Nephron progenitor cell (in vitro differentiated cells): ENCODE data around the gene TBC1D22A.

Experiments
- DNase-seq: peaks from one replicate; pipeline ENCODE4 v3.0.0; 2021
- H3K27ac Mint-ChIP-seq: 2 replicates; pipeline ENCODE4 v1.8.0; 2021; ENCODE audit warnings: mild to moderate bottlenecking, moderate library complexity, mixed read lengths
- H3K27me3 Mint-ChIP-seq: 2 replicates; pipeline ENCODE4 v1.8.0; 2021; ENCODE audit warnings: mild to moderate bottlenecking, low read depth, mixed read lengths; ENCODE audit not compliant: poor library complexity
- H3K36me3 Mint-ChIP-seq: 2 replicates; pipeline ENCODE4 v1.8.0; 2021; ENCODE audit warnings: low read depth, mixed read lengths
- H3K4me1 Mint-ChIP-seq: 2 replicates; pipeline ENCODE4 v1.8.0; 2021; ENCODE audit warnings: mixed read lengths
- H3K4me3 Mint-ChIP-seq: 2 replicates; pipeline ENCODE4 v1.8.0; 2021; ENCODE audit warnings: mild to moderate bottlenecking, moderate library complexity, mixed read lengths
- H3K9me3 Mint-ChIP-seq: 2 replicates; pipeline ENCODE4 v1.8.0; 2021; ENCODE audit warnings: mild to moderate bottlenecking, moderate library complexity, mixed read lengths
- CTCF ChIP-seq: fragments of 200-600 bp; sonication (generic); IDR thresholded peaks from 2 replicates; pipeline ENCODE4 v1.5.0; 2021; ENCODE audit warnings: antibody characterized with exemption

Gene TBC1D22A

GRCh38 chr22:47176026-47176389 lies 413.6 kb downstream of the TBC1D22A start:
- no peaks in the 10 kb centered on the region for H3K4me1 Mint-ChIP-seq
- no peak for TF ChIP-seq CTCF

GRCh38 chr22:47176573-47177333 lies 414.3 kb downstream of the TBC1D22A start:
- no peak for TF ChIP-seq CTCF
- Mint-ChIP-seq H3K36me3 (peaks cover 30% of the 10 kb centered on the region), H3K4me1 (no peaks in the 10 kb centered on the region), H3K27ac (no peak overlapping the region), H3K27me3 (peaks cover 7% of the 10 kb centered on the region), H3K9me3 (peaks cover 51% of the 10 kb centered on the region), H3K4me3 (no peak overlapping the region)
- DNase-seq = no peak

More at GRCh38 chr22:47176026-47176389, 413.6 kb downstream of the TBC1D22A start:
- Mint-ChIP-seq H3K27ac (no peak overlapping the region), H3K9me3 (peaks cover 43% of the 10 kb centered on the region), H3K36me3 (peaks cover 30% of the 10 kb centered on the region), H3K4me3 (no peak overlapping the region), H3K27me3 (peaks cover 7% of the 10 kb centered on the region)
- no peak for DNase-seq

- Mint-ChIP-seq H3K36me3 (peaks cover 30% of the 10 kb centered on the region), H3K27ac (no peak overlapping the region), H3K4me1 (no peaks in the 10 kb centered on the region), H3K27me3 (peaks cover 7% of the 10 kb centered on the region), H3K9me3 (peaks cover 57% of the 10 kb centered on the region), H3K4me3 (no peak overlapping the region)
- TF ChIP-seq CTCF = no peak
- DNase-seq = no peak
These were observed 414.9 kb downstream of the TBC1D22A start for GRCh38 chr22:47177334-47177815.

GRCh38 chr22:47178339-47178738 lies 415.9 kb downstream of the TBC1D22A start:
- peaks cover 30% of the 10 kb centered on the region for H3K36me3 Mint-ChIP-seq
- H3K4me1 Mint-ChIP-seq = no peaks in the 10 kb centered on the region
- no peak for TF ChIP-seq CTCF
- peaks cover 7% of the 10 kb centered on the region for H3K27me3 Mint-ChIP-seq
- H3K4me3 Mint-ChIP-seq = no peak overlapping the region
- no peak for DNase-seq
- peaks cover 66% of the 10 kb centered on the region for H3K9me3 Mint-ChIP-seq
- H3K27ac Mint-ChIP-seq = no peak overlapping the region

- peaks cover 7% of the 10 kb centered on the region for H3K27me3 Mint-ChIP-seq
- DNase-seq = no peak
- peaks cover 81% of the 10 kb centered on the region for H3K9me3 Mint-ChIP-seq
- H3K4me1 Mint-ChIP-seq = no peaks in the 10 kb centered on the region
- H3K4me3 Mint-ChIP-seq = no peak overlapping the region
- no peak for TF ChIP-seq CTCF
- H3K27ac Mint-ChIP-seq = no peak overlapping the region
- H3K36me3 Mint-ChIP-seq = peaks cover 18% of the 10 kb centered on the region
These were observed 418.3 kb downstream of the TBC1D22A start for GRCh38 chr22:47180796-47181195.
